ENCODE measurements around the gene TTC3.

Gene TTC3

DNA sequence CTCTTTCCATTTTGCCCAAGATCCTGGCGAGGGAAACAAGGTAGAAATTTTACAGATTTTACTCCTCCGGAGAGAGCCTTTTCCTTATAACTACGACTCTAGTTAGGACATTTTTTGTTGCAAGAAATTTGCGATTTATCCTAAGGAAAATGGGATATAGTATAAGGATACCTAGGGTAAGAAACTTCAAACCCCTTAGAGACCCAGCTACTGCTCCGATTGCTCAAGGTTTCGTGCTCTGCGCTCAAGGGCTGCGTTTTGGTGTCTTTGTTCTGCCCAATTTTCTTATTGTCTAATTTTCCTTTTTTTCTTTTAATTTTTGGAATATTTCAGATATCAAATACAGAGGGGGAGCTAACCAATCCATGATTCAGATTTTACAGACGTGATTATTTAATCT is 1.5 kb downstream of the TTC3 start:
- H3K4me3 ChIP-seq (ENCODE audit: control insufficient read depth, low read depth, low read length): peak overlapping the region; percentile 96
- no peak for DNase-seq (ENCODE audit: low read depth)
- TF ChIP-seq, protein P1, sequence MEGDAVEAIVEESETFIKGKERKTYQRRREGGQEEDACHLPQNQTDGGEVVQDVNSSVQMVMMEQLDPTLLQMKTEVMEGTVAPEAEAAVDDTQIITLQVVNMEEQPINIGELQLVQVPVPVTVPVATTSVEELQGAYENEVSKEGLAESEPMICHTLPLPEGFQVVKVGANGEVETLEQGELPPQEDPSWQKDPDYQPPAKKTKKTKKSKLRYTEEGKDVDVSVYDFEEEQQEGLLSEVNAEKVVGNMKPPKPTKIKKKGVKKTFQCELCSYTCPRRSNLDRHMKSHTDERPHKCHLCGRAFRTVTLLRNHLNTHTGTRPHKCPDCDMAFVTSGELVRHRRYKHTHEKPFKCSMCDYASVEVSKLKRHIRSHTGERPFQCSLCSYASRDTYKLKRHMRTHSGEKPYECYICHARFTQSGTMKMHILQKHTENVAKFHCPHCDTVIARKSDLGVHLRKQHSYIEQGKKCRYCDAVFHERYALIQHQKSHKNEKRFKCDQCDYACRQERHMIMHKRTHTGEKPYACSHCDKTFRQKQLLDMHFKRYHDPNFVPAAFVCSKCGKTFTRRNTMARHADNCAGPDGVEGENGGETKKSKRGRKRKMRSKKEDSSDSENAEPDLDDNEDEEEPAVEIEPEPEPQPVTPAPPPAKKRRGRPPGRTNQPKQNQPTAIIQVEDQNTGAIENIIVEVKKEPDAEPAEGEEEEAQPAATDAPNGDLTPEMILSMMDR (IDR thresholded peaks at IDR 0.05; ENCODE audit: control insufficient read depth, insufficient read depth, low read depth, low read length, missing control alignments): no peak

DNA sequence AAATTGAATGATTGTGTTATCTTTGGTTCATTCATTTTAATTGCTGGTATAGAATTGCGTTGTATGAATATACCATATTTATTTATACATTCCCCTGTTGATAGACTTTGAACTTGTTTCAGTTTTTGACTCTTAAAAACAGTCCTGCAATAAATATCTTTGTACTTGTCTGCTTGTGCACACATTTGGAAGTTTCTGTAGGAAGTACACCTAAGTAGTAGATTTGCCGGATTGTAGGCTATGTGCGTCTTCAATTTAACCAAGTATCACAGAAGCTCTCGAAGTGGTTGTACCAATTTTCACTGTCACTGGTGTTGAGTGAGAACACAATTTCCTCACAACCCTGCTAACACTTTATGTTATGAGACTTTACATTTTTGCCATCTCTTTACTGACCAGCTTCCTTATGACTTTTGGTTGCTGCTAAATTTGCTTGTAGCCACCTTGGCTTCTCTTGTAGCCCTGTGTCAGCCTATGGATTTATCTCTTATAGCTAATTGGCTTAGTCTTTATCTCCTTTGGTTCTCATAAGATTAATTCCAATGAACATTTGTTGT is 2.2 kb downstream of the TTC3 start:
- H3K4me3 ChIP-seq (ENCODE audit: control insufficient read depth, low read depth, low read length): no peak overlapping the region
- no peak for DNase-seq (ENCODE audit: low read depth)
- TF ChIP-seq, protein P1 (IDR thresholded peaks at IDR 0.05; ENCODE audit: control insufficient read depth, insufficient read depth, low read depth, low read length, missing control alignments): no peak

DNA sequence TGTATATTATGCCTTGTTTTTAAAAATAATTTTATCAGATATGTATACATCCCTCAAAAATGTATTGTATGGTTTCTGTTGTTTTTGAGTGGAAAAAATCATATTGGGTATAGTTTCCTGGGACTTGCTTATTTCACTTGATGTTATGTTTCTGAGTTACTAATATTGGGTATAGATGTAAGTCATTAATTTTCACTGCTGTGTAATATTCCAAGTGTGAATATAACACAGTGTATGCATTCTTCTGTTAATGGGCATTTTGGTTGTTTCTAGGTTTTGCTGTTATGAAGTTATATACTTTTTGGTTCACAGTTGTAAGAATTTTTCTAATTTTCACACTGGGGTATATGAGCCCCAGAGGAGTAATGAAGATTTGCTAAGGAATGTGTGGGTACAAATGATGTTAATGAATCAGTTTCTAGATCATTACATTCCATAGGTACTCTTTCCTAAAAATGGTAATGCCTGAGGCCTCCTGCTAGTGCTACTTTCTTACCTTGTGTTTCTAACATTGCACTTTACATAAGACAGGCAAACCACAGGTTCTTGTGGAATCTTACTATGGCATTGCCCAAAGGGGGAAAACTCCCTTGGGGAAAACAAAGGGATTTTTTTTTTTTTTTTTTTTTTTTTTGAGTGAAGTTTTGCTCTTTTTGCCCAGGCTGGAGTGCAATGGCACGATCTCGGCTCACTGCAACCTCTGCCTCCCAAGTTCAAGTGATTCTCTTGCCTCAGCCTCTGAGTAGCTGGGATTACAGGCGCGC is 3.2 kb downstream of the TTC3 start:
- DNase-seq (ENCODE audit: low read depth): no peak
- no peak overlapping the region for H3K4me3 ChIP-seq (ENCODE audit: control insufficient read depth, low read depth, low read length)
- TF ChIP-seq, protein P1 (IDR thresholded peaks at IDR 0.05; ENCODE audit: control insufficient read depth, insufficient read depth, low read depth, low read length, missing control alignments): no peak

DNA sequence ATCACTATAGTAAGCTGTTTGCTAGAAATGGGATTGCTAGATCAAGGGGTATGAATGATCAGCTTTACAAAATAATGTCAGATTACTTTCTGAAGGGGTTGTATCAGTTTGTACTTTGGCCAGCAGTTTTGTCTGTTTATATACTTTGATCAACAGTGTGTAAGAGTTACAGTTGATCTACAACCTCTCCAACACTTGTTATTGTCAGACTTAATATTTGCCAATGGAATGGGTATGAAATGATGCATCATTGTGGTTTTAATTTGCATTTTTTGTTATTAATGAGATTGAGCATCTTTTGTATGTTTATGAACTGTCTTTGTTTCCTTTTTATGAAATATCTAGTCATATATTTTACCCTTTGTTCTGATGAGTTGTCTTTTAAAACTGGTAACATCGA is 4.3 kb downstream of the TTC3 start:
- TF ChIP-seq, protein P1 (IDR thresholded peaks at IDR 0.05; ENCODE audit: control insufficient read depth, insufficient read depth, low read depth, low read length, missing control alignments): no peak
- no peak overlapping the region for H3K4me3 ChIP-seq (ENCODE audit: control insufficient read depth, low read depth, low read length)
- no peak for DNase-seq (ENCODE audit: low read depth)

DNA sequence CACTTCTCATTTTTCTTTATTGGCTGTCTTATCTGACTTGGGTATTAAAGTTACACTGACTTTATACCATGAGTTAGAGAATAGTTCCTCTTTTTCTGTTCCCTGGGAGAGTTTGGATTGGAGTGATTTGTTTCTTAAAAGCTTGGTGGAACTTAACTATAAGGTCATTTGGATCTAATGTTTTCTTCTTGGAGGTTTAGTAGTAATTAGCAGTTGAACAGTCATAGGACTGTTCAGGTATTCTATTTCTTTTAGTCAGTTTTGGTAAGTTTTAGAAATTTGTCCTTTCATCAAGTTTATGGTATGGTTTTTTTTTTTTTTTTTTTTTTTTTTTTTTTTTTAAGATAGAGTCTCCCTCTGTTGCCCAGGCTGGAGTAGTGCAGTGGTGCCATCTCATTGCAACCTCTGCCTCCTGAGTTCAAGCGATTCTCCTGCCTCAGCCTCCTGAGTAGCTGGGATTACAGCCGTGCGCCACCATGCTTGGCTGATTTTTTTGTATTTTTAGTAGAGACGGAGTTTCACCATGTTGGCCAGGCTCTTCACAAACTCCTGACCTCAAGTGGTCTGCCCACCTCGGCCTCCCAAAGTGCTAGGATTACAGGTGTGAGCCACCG is 6.3 kb downstream of the TTC3 start:
- DNase-seq (ENCODE audit: low read depth): no peak
- no peak overlapping the region for H3K4me3 ChIP-seq (ENCODE audit: control insufficient read depth, low read depth, low read length)

DNA sequence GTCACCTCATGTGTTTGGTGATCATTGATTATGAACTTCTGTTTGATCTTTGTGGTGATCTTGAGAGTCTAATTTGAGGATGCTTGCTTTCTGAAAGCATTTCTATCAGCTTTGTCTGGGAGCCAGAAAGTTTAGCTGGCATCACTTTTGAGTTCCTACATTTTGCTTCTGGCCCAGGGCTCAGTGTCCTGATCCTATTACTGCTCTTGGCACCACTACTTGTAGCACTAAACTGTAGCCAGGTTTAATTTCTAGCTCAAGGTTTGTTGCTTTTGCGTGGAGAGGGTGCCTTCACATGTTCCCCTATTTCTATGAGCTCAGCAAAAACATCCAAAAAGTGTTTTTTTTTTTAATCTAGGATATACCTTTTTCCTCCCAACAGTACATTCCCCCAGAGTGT is 9.3 kb downstream of the TTC3 start:
- no peak overlapping the region for H3K4me3 ChIP-seq (ENCODE audit: control insufficient read depth, low read depth, low read length)
- DNase-seq (ENCODE audit: low read depth): no peak
- TF ChIP-seq, protein P1 (IDR thresholded peaks at IDR 0.05; ENCODE audit: control insufficient read depth, insufficient read depth, low read depth, low read length, missing control alignments): no peak

More for the DNA sequence above, 6.3 kb downstream of the TTC3 start:
- TF ChIP-seq, protein P1 (IDR thresholded peaks at IDR 0.05; ENCODE audit: control insufficient read depth, insufficient read depth, low read depth, low read length, missing control alignments): peak; percentile 21
